Spleen (tissue), 11 donors: ENCODE measurements around the gene TRIM40. TPM values are rescaled to one million over a fixed set of nuclear protein-coding genes. Genes with fewer than 3 reads are reported as not detected.

ENCODE experiments used
- DNase-seq: peaks from one replicate; pipeline ENCODE4 v3.0.0-alpha.2; 2020
- H3K27ac ChIP-seq, 8 donors: fragments of 200-600 bp; sonication (generic) in 7 of 8; 1 replicate in 4 of 8; 2 replicates in 4 of 8; pipeline versions ENCODE4 v1.5.0 to v1.8.0; 2016 to 2021; ENCODE audit warnings: inconsistent platforms in 4 of 8, mild to moderate bottlenecking in 4 of 8, moderate library complexity in 1 of 8
- H3K27me3 ChIP-seq, 7 donors: fragments of 200-600 bp; sonication (generic) in 6 of 7; replicated peaks in 1 of 7; 1 replicate in 4 of 7; 2 replicates in 3 of 7; pipeline versions ENCODE4 v1.5.0 to v1.8.0; 2016 to 2021; ENCODE audit warnings: inconsistent platforms in 3 of 7, mild to moderate bottlenecking in 1 of 7
- H3K36me3 ChIP-seq, 6 donors: fragments of 200-600 bp; sonication (generic) in 5 of 6; 1 replicate in 4 of 6; 2 replicates in 2 of 6; pipeline versions ENCODE4 v1.5.0 to v1.8.0; 2016 to 2021; ENCODE audit warnings: inconsistent platforms in 2 of 6
- H3K4me1 ChIP-seq, 6 donors: fragments of 200-600 bp; sonication (generic) in 5 of 6; 1 replicate in 3 of 6; 2 replicates in 3 of 6; pipeline versions ENCODE4 v1.5.0 to v1.8.0; 2016 to 2021; ENCODE audit warnings: inconsistent platforms in 3 of 6
- H3K4me3 ChIP-seq, 8 donors: fragments of 200-600 bp; sonication (generic) in 7 of 8; 1 replicate in 4 of 8; 2 replicates in 4 of 8; pipeline versions ENCODE4 v1.5.0 to v1.8.0; 2016 to 2021; ENCODE audit warnings: inconsistent platforms in 4 of 8, mild to moderate bottlenecking in 4 of 8, moderate library complexity in 2 of 8
- H3K9me3 ChIP-seq, 8 donors: fragments of 200-600 bp; sonication (generic) in 7 of 8; 1 replicate in 4 of 8; 2 replicates in 4 of 8; pipeline versions ENCODE4 v1.5.0 to v1.8.0; 2016 to 2021; ENCODE audit warnings: inconsistent platforms in 4 of 8
- POLR2A ChIP-seq, 3 donors: fragments of 450-650 bp; IDR thresholded peaks; one replicate each; pipeline ENCODE4 v1.5.1; 2017; ENCODE audit warnings: antibody characterized with exemption in 3 of 3, mild to moderate bottlenecking in 1 of 3
- POLR2AphosphoS5 ChIP-seq, 3 donors: sonication (generic); formaldehyde crosslinking; IDR thresholded peaks; one replicate each; pipeline ENCODE4 v1.5.1; 2017; ENCODE audit warnings: antibody characterized with exemption in 3 of 3
- WGBS, 5 donors: extraction: QIAGEN DNeasy Blood & Tissue Kit in 3 of 5; methylation state at CpG; one replicate each; pipeline versions ENCODE4 v1.1.5 to v1.1.7; 2013 to 2018; 5-methylcytosine and 5-hydroxymethylcytosine counted together
- intact Hi-C: fragments of 100-400 bp; cut with DNase I; formaldehyde crosslinking; loops from one replicate; pipeline ENCODE4 v1.15.0; 2023; ENCODE audit warnings: low total_unique reads
- polyA plus RNA-seq, 3 donors: library from polyadenylated mRNA; stranded (reverse); fragments of 200-250 nt; gene quantifications; one replicate each; pipeline ENCODE4 v1.2.1, GENCODE V29; 2013
- total RNA-seq, 7 donors: library from RNA; depleted of rRNA in 3 of 7; stranded (reverse); fragments of >200 nt in 3 of 7; fragmentation: NEBNext Ultra II Directional in 4 of 7; extraction: Animal tissue kit (Norgen Biotek cat#: 25700) in 4 of 7; gene quantifications; one replicate each; pipeline versions ENCODE4 v1.1.0 to v1.2.1, GENCODE V29; 2016 to 2021
- TF ChIP-seq, protein P1 (sequence below), 11 experiments: fragments of 200-600 bp in 7 of 11; fragments of 450-650 bp in 4 of 11; sonication (generic) in 4 of 11; IDR thresholded peaks in 8 of 11; conservative IDR thresholded peaks in 3 of 11; 1 replicate in 7 of 11; 2 replicates in 4 of 11; pipeline versions ENCODE4 v1.4.0 to v1.8.0; 2016 to 2021; ENCODE audit warnings: antibody characterized with exemption in 11 of 11, inconsistent platforms in 4 of 11, mild to moderate bottlenecking in 1 of 11
- donor health status: healthy with polysubstance abuse.
- donor health status: DM: no; HTN: no; CAD: no; lungs with moderate emphysema.
- donor health status: DM: no; HTN: no; CAD: no.
- donor health status: Bipolar disorder and iron deficiency.
- donor health status: healthy.
- donor health status: DM: no; HTN: no; CAD: no.
- donor health status: DM: yes; HTN: yes; CAD: no.

The TRIM40 gene
- total and polyA plus RNA-seq, 10 donors, result 0.20 to 1.0 (median 0.29) TPM; not detected in 7

GRCh38 chr6:30122515-30122914 lies 13.4 kb upstream of the TRIM40 start:
- intact Hi-C loops, result no loop called here
- Histone ChIP-seq H3K36me3 (no peaks in the 10 kb centered on the region), H3K4me1 (peaks cover 0 to 4% (median 1%) of the 10 kb centered on the region in 6 donors), H3K9me3 (no peaks in the 10 kb centered on the region), H3K27me3 (peaks cover 0 to 37% (median 9%) of the 10 kb centered on the region in 7 donors), H3K27ac (no peak overlapping the region), H3K4me3 (no peak overlapping the region)
- TF ChIP-seq, protein P1, sequence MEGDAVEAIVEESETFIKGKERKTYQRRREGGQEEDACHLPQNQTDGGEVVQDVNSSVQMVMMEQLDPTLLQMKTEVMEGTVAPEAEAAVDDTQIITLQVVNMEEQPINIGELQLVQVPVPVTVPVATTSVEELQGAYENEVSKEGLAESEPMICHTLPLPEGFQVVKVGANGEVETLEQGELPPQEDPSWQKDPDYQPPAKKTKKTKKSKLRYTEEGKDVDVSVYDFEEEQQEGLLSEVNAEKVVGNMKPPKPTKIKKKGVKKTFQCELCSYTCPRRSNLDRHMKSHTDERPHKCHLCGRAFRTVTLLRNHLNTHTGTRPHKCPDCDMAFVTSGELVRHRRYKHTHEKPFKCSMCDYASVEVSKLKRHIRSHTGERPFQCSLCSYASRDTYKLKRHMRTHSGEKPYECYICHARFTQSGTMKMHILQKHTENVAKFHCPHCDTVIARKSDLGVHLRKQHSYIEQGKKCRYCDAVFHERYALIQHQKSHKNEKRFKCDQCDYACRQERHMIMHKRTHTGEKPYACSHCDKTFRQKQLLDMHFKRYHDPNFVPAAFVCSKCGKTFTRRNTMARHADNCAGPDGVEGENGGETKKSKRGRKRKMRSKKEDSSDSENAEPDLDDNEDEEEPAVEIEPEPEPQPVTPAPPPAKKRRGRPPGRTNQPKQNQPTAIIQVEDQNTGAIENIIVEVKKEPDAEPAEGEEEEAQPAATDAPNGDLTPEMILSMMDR (IDR thresholded peaks at IDR 0.05 in 8 of 11, conservative IDR thresholded peaks at IDR 0.05 in 3 of 11), result no peak
- TF ChIP-seq POLR2AphosphoS5 (IDR thresholded peaks at IDR 0.05), result no peak
- no peak for DNase-seq
- WGBS, 5 donors, result 24 to 90% (median 26%) methylated on average over 2 of the region's 2 CpGs

GRCh38 chr6:30127238-30128093 lies 8.5 kb upstream of the TRIM40 start:
- intact Hi-C loops, result no loop called here
- Histone ChIP-seq H3K4me1 (peaks cover 2 to 23% (median 17%) of the 10 kb centered on the region in 6 donors), H3K9me3 (no peaks in the 10 kb centered on the region), H3K4me3 (peak overlapping the region in 1 of 8 donors; percentile 30), H3K27me3 (peaks cover 0 to 70% (median 54%) of the 10 kb centered on the region in 7 donors), H3K36me3 (no peaks in the 10 kb centered on the region), H3K27ac (no peak overlapping the region)
- DNase-seq, result no peak
- 24 to 36% (median 27%) methylated on average over 40 to 50 of the region's 50 CpGs for WGBS, 5 donors
- TF ChIP-seq POLR2AphosphoS5 (IDR thresholded peaks at IDR 0.05) (no peak), POLR2A (IDR thresholded peaks at IDR 0.05) (no peak)
- TF ChIP-seq, protein P1 (IDR thresholded peaks at IDR 0.05 in 8 of 11, conservative IDR thresholded peaks at IDR 0.05 in 3 of 11), result no peak

- intact Hi-C loops, result loop anchor here (10.0 kb wide), 1 partner anchor 285 kb away; no protein-coding TSS in a partner anchor
- no peak for DNase-seq
- Histone ChIP-seq H3K9me3 (no peaks in the 10 kb centered on the region), H3K36me3 (no peaks in the 10 kb centered on the region), H3K4me3 (no peak overlapping the region), H3K27me3 (peaks cover 0 to 79% (median 59%) of the 10 kb centered on the region in 7 donors), H3K27ac (no peak overlapping the region), H3K4me1 (peaks cover 2 to 23% (median 17%) of the 10 kb centered on the region in 6 donors)
- 62 to 76% (median 73%) methylated on average over 10 of the region's 10 CpGs for WGBS, 5 donors
- TF ChIP-seq, protein P1 (IDR thresholded peaks at IDR 0.05 in 8 of 11, conservative IDR thresholded peaks at IDR 0.05 in 3 of 11), result no peak
- no peak for TF ChIP-seq POLR2A (IDR thresholded peaks at IDR 0.05)
- no peak for TF ChIP-seq POLR2AphosphoS5 (IDR thresholded peaks at IDR 0.05)
Observed at GRCh38 chr6:30129265-30130178, 6.4 kb upstream of the TRIM40 start.
